HG03135 (cell line): ENCODE measurements around the gene SH3GL3.

Experiments used
- ATAC-seq: cut with Tn5 transposase; IDR thresholded peaks from one replicate; pipeline ENCODE4 v1.9.1; 2021; ENCODE audit warnings: mild to moderate bottlenecking, moderate library complexity; ENCODE audit not compliant: unreplicated experiment

Gene SH3GL3

DNA sequence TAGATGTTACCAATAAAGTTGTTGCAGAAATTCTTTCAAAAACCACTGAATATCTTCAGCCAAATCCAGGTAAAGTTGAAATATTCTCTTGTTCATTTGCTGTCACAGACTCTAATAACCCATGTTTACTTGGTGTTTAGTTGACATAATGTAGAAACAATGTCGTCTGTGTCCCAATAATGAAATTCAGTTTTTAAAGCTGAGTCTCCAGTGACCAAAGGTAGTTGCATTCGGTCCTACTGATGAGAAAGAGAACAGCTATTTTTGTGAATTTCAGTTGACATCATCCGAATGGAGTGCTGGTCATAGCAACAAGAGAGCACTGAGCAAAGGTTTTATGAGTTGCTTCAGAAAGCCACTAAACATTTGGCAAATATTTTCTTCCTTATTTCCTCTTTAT, 118.0 kb downstream of the SH3GL3 start:
- no peak for ATAC-seq

DNA sequence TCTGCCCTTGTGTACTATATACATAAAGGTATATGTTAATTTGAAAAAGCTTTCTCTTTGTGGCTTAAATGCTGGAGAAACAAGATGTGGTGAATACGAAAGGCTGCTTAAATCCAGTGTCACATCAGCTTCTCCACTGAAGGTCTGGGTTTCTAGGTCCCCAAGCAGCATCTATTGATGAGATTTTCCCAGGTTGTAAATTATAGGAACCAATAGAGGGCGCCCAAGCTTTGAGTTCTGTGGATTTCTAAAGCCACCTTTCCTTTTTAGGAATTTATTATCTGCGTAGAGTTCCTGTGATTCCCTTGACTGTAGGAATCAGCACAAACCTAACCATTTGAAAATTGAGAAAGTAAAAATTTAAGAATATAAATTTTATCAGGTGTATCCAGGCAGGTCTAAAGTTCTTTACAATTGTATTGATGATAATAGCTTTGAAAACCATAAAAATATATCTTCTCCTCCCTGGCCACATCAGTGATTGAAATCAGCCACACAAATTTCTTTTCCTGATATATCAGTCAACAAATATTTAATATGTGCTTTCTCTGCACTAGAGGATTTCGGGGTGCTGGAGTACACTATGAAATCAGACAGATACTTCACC, 118.5 kb downstream of the SH3GL3 start:
- no peak for ATAC-seq

DNA sequence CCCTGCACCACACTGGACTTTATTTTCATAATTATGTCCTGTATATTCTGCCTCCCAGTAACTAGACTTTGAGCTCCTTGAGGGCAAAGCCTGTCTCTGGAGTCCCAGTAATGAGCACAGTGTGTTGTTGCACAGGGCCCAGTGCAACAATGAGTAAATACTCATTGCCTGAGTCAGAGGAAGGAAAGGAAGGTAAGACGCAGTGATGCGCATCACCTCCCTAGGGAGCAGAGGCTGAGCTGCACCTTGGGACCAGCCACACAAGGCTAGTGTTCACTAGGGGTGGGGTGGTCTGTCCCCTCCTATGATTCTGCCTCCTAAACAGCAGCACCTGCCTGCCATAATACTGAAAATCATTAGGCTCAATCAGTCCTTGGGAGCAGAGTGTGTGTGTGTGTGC, 120.2 kb downstream of the SH3GL3 start:
- no peak for ATAC-seq

DNA sequence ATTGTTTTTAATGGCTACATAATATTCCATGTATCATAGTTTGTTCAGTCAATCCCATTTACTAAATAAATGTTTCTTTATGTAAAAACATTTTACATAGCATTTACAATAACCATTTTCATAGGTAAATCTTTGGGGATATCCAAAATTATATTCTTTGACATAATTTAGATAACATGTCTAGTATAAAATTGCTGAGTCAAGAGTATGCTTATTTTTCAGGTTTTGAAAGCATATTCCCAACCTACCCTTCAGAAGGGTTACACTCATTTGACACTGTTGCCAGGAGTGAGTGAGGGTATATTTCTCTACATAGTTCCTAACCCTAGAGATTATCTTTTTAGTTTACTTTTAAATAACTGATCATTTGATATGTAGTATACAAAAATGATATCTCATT, 122.2 kb downstream of the SH3GL3 start:
- no peak for ATAC-seq

DNA sequence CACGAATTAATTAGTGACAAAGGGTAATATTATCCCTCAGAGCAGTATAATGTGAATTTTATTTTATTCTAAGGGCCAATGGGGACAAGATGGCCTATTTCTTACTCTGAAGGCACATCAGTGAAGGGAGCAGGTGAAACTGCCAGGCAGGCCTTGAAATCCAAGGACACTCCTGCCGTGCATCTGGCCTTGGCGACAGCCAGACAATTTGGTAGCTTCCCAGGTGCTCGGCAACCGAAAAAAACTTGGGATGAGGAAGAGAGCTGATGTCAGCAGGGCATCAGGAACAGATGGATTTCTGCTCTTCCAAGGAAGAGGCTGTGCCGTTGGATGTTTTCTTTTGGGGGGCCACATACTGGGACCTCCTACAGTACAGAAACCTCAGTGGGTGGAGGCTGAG, 123.6 kb downstream of the SH3GL3 start:
- no peak for ATAC-seq

DNA sequence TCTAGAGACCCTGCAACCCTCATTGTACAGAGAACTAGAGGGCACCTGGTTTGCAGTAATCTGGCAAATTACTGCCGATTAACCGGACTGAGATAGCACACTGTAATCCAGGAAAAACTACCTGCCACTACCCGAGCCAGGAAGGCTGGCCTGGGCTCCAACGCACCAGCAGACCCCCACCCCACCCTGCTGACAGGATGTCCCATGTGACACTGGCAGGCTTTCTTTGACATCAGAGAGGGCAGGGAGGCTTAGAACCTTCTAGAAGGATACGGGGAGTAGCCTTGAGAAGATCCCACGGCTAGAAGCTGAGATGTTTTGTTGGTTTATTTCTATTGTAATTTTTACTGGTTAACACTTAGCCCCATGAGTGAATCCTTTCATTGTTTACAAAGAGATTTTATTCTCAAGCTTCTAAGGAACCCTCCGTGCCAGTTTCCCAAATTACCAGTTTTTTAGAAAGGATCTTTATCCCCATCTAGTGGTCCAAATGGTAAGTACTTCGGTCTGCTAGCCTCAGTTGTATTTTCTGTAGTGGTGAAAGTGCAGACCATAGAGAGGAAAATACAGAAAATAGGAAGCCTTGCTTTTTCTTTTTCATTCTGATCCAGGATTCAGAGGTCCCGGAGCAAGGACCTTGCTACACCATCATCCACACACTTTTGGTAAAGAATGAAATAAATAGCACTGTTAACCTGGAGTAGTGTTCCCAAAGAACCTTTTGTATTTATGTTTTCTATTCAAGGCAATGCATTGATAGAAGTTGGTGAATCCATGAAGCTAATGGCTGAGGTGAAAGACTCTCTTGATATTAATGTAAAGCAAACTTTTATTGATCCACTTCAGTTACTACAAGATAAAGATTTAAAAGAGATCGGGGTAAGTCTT, 124.9 kb downstream of the SH3GL3 start:
- no peak for ATAC-seq

DNA sequence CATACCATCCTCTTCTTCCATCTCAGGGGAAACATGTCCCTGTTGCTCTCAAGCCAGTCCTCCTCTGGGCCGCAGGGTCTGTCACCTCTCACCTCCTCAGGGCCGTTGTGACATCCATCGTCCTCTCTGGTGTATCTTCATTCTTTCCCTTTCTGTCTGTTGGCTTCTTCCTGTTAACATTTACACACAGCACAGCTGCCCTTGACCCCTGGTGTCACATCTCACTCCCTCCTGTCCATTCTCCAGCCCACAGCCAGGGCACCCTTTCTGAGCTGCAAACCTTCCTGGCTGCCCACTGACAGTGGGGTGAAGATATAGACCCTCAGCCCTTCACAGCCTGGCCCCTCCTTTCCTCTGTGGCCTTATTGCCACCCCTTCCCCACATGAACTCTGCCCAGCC, 127.2 kb downstream of the SH3GL3 start:
- ATAC-seq, result no peak

DNA sequence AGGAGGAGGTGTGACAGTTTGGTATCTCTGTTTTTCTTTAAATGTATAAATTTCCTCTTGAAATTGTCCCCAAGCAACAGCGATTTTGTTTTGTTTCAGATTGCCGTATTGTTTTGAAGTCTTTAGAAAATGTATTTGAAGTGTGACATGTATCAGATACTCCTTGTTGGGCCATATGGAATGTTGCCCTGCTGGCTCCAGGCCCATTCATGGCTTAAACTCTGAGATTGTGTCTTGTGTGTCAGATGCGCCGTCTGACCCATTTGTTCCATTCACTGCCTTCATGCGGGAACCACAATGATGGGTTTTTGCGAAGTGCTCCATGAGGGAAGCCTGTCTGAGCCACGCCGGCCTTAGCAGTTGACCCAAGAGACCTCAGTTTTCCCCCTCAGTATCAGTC, 131.6 kb downstream of the SH3GL3 start:
- ATAC-seq, result no peak

DNA sequence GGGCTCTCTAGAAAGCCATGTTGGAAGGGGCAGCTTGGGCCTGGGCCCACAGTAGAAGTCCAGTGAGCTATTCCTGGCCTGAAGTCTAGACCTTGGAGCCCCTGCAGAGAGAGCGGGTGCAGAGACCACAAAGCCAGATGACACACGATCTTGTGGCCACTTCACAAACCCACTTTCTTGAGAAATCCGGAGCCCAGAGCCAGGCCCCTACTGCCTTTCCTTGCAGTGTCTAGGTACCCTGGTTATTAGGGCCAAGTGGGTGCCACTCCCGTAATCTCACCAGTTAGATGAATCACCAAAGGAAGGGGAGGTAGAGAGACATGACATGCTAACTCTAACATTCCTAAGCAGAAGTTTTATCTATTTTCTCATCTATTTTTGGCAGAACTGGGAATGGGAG, 134.2 kb downstream of the SH3GL3 start:
- no peak for ATAC-seq

DNA sequence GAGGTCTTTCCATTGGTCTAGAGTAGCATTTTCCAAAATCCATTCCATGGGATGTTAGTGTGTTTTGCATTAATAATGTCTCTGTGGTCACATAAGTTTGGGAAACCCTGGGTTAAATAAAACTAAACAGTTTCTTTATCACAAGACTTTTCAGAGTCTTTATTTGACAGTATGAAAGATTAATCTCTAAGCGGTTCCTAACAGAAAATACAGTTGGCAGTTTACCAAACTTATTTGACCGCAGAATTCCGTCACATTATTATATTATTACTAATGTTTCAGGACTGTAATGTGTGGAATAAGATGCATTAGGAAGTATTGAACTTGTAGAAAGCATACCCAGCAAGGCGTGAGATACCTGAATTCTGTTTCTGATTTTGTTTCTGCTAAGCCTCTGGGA, 135.2 kb downstream of the SH3GL3 start:
- no peak for ATAC-seq

DNA sequence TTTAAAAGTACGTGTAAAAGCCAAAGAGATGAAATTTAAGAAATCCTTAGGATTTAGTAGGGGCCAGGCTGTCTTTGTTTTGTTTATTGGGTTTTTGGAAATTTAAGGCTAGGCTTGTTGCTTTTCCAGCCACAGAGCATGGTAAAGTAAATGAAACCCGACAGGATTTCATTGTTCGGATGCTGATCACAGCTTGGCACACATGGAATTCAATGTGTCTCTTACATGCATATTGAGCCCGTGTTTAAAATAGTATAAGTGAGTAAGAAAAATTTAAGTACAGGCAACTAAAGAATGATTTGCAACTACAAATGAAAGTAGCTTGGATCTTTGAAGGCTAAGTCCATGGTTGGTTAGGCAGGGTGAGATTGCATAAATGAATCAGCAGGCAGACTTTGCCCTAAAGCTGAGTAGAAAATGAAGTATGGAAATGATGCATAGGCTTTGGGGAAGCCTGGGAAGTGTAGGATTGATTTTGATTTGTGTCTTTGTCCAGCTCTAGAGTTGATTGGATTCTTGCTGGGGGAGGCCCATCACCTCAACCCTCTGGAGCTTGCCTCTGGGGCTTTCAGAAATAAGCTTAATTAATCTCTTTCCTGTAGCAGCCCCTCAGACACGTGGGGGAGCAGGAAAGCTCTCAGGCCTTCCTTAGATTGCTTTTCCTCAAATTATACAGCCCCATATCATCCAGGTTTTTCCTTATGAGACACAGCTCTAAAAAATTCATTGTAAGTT, 138.6 kb downstream of the SH3GL3 start:
- no peak for ATAC-seq

DNA sequence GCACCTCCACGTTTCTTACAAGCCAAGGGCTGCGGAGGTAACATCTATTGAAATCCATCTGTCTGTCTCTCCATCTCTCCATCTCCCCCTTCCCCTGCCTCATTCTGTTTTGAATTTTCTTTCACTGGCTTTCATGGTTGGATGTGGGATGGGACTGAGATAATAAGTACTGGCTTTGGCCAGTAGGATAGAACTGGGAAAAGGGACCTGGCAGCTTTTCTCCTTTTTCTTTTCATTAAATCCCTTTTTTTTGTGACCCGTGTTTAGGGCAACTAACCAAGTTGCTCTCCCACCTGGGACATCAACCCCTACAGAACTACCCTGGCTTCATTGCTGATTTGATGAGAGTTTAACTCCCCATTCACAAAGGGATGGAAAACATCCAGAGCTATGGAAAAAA, 139.9 kb downstream of the SH3GL3 start:
- ATAC-seq, result no peak

DNA sequence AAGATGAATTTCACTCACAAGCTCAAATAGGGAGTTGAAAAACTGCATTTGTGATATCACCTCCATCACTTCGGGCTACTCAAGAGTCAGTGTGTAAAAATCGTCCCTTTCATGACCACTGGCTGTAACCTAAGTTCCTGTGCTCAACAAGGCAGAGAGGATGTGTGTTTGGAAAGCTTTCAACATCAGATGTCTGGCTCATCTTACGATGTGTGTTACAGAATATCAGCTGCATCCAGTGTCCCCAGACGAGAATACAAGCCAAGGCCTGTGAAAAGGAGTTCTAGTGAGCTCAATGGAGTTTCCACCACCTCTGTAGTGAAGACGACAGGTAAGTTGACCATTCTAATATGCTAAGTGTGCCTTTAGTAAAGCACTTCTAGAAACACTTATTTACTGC, 141.3 kb downstream of the SH3GL3 start:
- no peak for ATAC-seq

DNA sequence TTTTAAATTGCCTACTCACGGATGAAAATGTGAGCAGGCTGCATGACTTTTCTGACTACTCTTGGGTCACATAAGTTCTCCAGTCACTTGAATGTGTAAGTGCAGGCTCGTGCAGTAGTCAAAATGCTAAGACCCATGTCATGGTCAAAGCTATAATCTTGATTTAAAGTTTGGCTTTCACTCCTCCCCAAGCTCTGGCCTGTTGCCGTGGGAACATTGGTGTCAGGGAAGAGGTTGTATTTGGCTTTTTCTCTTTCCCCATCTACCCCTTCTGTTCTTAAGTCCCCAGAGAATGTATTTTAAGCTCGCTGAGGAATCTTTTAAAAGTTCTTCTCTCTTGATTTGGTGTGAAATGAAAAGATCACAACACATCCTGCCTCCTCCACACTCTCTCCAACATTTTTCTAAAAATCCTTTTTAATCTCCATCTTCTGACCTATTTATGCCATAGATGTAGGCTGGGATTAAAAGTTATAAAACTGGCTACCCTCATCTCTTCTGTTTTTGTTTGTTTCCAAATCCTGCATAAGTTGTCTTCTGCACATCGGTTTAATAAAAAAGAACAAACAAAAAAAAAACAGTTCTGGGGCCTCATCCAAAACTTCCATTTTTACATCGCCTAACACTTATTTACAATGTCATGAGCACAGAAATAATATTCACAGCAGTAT, 145.4 kb downstream of the SH3GL3 start:
- ATAC-seq, result no peak

DNA sequence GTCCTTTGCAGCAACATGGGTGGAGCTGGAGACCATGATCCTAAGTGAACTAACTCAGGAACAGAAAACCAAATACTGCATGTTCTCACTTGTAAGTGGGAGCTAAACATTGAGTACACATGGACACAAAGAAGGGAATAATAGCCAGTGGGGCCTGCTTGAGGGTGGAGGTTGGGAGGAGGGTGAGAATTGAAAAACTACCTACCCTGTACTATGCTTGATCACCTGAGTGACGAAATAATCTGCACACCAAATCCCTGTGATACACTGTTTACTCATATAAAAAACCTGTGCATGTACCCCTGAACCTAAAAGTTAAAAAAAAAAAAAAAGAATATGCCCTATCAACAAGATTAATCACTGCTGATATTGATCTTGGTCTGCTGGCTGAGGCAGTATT, 148.1 kb downstream of the SH3GL3 start:
- no peak for ATAC-seq

DNA sequence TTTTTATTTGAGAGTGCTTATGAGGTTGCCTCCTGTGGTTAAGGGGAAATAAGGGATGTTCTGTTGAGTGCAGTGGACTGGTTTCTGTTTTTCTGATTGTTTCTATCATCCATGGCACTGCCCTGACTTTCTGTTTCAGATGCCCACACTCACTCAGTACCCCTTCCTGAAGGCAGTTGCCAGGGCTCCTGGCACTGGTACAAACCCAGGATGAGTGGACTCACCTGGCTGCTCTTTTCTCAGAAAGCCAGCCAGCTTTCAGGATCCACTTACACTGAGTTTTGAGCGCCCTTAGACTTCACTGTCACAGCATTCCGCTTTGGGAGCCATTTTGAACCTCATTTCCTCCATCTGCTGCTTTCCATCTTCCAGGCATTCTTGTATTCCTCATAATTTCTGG, 150.9 kb downstream of the SH3GL3 start:
- ATAC-seq, result no peak

DNA sequence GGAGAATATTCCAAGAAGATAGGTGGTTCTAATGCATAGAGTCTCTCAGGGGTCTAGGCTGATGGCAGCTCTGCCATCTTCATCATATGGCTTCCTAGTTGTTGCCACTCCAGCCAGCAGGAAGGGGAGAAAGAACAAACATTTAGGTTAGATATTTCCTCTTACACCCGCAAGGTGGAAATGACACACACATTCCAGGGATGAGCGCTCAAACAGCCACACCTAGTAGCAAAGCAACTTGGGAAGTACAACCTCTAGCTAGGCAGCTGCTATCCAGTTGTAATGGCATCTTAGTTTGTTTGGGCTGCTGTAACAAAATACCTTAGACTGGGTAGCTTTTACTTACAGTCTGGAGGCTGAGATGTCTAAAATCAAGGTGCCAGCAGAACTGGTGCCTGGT, 154.9 kb downstream of the SH3GL3 start:
- ATAC-seq, result no peak

DNA sequence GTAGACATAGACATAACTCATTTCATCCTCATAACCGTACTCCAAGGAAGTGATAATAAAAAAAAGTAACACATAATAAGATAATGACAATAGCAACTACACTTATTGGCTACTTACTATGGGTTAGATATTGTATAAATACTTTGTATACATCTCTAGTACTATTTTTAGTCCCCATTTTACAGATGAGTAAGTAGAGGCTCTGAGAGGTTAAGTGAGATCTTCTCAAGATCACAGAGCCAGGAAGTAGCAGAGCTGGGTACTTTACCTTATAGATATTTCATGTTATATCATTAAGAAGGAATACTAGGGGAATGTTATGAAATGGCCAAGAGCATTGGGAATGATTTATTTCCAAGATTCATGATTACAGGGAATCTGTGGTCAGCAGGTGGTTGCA, 157.4 kb downstream of the SH3GL3 start:
- ATAC-seq, result no peak

DNA sequence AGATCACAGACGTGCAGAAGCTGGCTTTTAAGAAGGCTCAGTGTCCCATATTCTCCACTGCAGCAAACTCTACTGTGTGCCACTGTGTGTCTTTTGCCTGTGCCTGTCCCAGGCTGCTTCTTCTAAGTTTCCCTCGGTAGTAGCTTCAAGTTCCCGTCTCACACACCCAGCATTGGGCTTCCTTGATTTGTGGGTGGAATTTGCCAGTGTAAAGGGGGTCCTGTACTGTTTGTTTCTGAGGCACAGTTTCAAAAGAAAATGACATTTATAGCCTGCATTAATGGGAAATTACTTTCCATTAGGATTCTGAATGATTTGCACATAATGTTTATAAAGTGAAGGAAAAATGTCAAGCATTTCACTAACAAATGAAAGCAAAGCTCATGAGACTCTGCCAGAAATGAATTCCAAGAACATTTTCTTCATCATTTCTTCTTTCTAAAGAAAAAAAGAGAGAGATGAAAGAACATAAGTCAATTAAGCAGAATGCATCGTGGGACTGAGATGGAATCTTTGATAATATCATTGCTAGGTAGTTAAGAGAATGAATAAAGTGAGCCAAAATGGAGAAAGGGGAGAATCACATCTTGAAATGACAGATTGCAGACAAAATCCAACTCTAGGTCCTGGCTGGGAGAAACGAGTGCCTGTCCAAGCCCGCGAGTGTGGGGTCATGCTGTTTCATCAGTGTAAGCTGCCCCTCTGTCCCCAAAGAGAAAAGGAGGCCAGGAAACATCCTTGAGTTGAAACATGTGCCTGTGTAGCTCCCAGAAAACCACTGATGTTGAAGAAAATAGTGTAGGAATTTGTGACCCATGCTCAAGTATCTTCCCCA, 158.2 kb downstream of the SH3GL3 start:
- no peak for ATAC-seq

DNA sequence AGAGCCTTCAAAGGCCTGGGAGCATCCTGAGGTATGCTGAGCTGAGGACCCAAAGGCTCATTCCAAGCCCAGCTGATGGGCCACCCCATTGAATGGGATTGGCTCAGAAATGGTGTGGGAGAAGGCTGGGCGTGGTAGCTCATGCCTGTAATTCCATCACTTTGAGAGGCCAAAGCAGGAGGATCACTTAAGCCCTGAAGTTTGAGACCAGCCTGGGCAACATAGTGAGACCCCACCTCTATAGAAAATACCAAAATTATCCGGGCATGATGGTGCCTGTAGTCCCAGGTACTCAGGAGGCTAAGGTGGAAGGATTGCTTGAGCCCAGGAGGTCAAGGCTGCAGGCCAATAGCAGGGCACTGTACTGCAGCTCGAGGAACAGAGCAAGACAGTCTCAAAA, 163.0 kb downstream of the SH3GL3 start:
- no peak for ATAC-seq
